SJSA1 (cell line): Measurements from ENCODE around the gene DAAM2. TPM values are rescaled to one million over a fixed set of nuclear protein-coding genes. Genes with fewer than 3 reads are reported as not detected.
A peak's percentile ranks its signal among the peaks of the same experiment; 100 is the strongest.

ENCODE experiments used
- DNase-seq, 2 experiments: peaks; one replicate each; pipeline ENCODE4 v3.0.0-alpha.2; 2015 to 2020; ENCODE audit warnings: low spot score in 2 of 2, low read depth in 1 of 2
- H3K27ac ChIP-seq: fragments of 250-450 bp; sonication (Bioruptor Pico); 2 replicates; pipeline ENCODE4 v1.5.1; 2020; ENCODE audit warnings: mild to moderate bottlenecking, moderate library complexity
- H3K27me3 ChIP-seq: fragments of 250-450 bp; sonication (Bioruptor Pico); replicated peaks from 2 replicates; pipeline ENCODE4 v1.5.1; 2020; ENCODE audit warnings: mild to moderate bottlenecking, moderate library complexity
- H3K36me3 ChIP-seq: fragments of 250-450 bp; sonication (Bioruptor Pico); 2 replicates; pipeline ENCODE4 v1.5.1; 2020; ENCODE audit warnings: mild to moderate bottlenecking
- H3K4me1 ChIP-seq: fragments of 250-450 bp; sonication (Bioruptor Pico); replicated peaks from 2 replicates; pipeline ENCODE4 v1.6.1; 2021; ENCODE audit warnings: mild to moderate bottlenecking
- H3K4me3 ChIP-seq: fragments of 250-450 bp; sonication (Bioruptor Pico); 2 replicates; pipeline ENCODE4 v1.5.1; 2020; ENCODE audit warnings: mild to moderate bottlenecking
- H3K9me3 ChIP-seq: fragments of 250-450 bp; sonication (Bioruptor Pico); replicated peaks from 2 replicates; pipeline ENCODE4 v1.5.1; 2020; ENCODE audit warnings: mild to moderate bottlenecking
- total RNA-seq: library from RNA; depleted of rRNA; stranded (reverse); fragments of >200 nt; shearing (Covaris generic); gene quantifications from 2 replicates; pipeline ENCODE4 v1.2.3, GENCODE V29; 2014; rRNA removed

Gene DAAM2
- total RNA-seq: 0.29 TPM in 1 of 2 replicates, not detected in the other

- 0 out of 2 replicates have a peak, but pooled peaks cover 6% of the 10 kb centered on the region for H3K4me1 ChIP-seq
- H3K27me3 ChIP-seq: peaks cover 12% of the 10 kb centered on the region
- no peaks in the 10 kb centered on the region for H3K9me3 ChIP-seq
- no peaks in the 10 kb centered on the region for H3K36me3 ChIP-seq
- peak in 1 of 2 experiments; percentile 4 for DNase-seq
- H3K4me3 ChIP-seq: peak within 1 kb of the TSS; percentile 14; the same call in 1 of the 2 replicates
- H3K27ac ChIP-seq: no peak within 1 kb of the TSS
These were observed at the start of gene DAAM2 for GRCh38 chr6:39791850-39792539. Gene DAAM2, plus strand, starts transcription at chr6:39792376. Its CDS starts 63,927 bp downstream, at chr6:39856303.

GRCh38 chr6:39746795-39747194 lies 45.4 kb upstream of the DAAM2 start:
- DNase-seq: no peak
- no peak overlapping the region for H3K4me3 ChIP-seq
- H3K27me3 ChIP-seq: no peaks in the 10 kb centered on the region
- H3K36me3 ChIP-seq: no peaks in the 10 kb centered on the region
- H3K4me1 ChIP-seq: no peaks in the 10 kb centered on the region
- no peaks in the 10 kb centered on the region for H3K9me3 ChIP-seq
- no peak overlapping the region for H3K27ac ChIP-seq

GRCh38 chr6:39752835-39753724 lies 39.1 kb upstream of the DAAM2 start:
- DNase-seq: no peak
- Histone ChIP-seq H3K9me3 (no peaks in the 10 kb centered on the region), H3K4me1 (no peaks in the 10 kb centered on the region), H3K4me3 (no peak overlapping the region), H3K27me3 (no peaks in the 10 kb centered on the region), H3K36me3 (no peaks in the 10 kb centered on the region), H3K27ac (no peak overlapping the region)

- Histone ChIP-seq H3K36me3 (no peaks in the 10 kb centered on the region), H3K4me3 (no peak overlapping the region), H3K27ac (no peak overlapping the region), H3K9me3 (no peaks in the 10 kb centered on the region), H3K27me3 (no peaks in the 10 kb centered on the region), H3K4me1 (no peaks in the 10 kb centered on the region)
- DNase-seq: no peak
These were observed 38.5 kb upstream of the DAAM2 start for GRCh38 chr6:39753725-39754045.

- no peak for DNase-seq
- Histone ChIP-seq H3K4me3 (no peak overlapping the region), H3K27ac (no peak overlapping the region), H3K36me3 (no peaks in the 10 kb centered on the region), H3K27me3 (no peaks in the 10 kb centered on the region), H3K9me3 (no peaks in the 10 kb centered on the region), H3K4me1 (no peaks in the 10 kb centered on the region)
These were observed 37.6 kb upstream of the DAAM2 start for GRCh38 chr6:39754514-39755115.

- DNase-seq: no peak
- Histone ChIP-seq H3K4me1 (no peaks in the 10 kb centered on the region), H3K4me3 (no peak overlapping the region), H3K27ac (no peak overlapping the region), H3K36me3 (no peaks in the 10 kb centered on the region), H3K9me3 (no peaks in the 10 kb centered on the region), H3K27me3 (no peaks in the 10 kb centered on the region)
These were observed 36.9 kb upstream of the DAAM2 start for GRCh38 chr6:39755231-39755630.

- Histone ChIP-seq H3K4me3 (no peak overlapping the region), H3K4me1 (no peaks in the 10 kb centered on the region), H3K36me3 (no peaks in the 10 kb centered on the region), H3K9me3 (no peaks in the 10 kb centered on the region), H3K27ac (no peak overlapping the region), H3K27me3 (no peaks in the 10 kb centered on the region)
- no peak for DNase-seq
These were observed 35.6 kb upstream of the DAAM2 start for GRCh38 chr6:39756582-39756981.

GRCh38 chr6:39758905-39759605 lies 33.1 kb upstream of the DAAM2 start:
- no peaks in the 10 kb centered on the region for H3K9me3 ChIP-seq
- no peaks in the 10 kb centered on the region for H3K27me3 ChIP-seq
- H3K27ac ChIP-seq: no peak overlapping the region
- H3K36me3 ChIP-seq: no peaks in the 10 kb centered on the region
- DNase-seq: no peak
- no peak overlapping the region for H3K4me3 ChIP-seq
- H3K4me1 ChIP-seq: no peaks in the 10 kb centered on the region

GRCh38 chr6:39760226-39760952 lies 31.8 kb upstream of the DAAM2 start:
- H3K27ac ChIP-seq: no peak overlapping the region
- DNase-seq: no peak
- H3K4me3 ChIP-seq: no peak overlapping the region
- no peaks in the 10 kb centered on the region for H3K9me3 ChIP-seq
- H3K36me3 ChIP-seq: no peaks in the 10 kb centered on the region
- no peaks in the 10 kb centered on the region for H3K4me1 ChIP-seq
- no peaks in the 10 kb centered on the region for H3K27me3 ChIP-seq

- no peaks in the 10 kb centered on the region for H3K27me3 ChIP-seq
- H3K9me3 ChIP-seq: no peaks in the 10 kb centered on the region
- no peak overlapping the region for H3K4me3 ChIP-seq
- H3K36me3 ChIP-seq: no peaks in the 10 kb centered on the region
- DNase-seq: no peak
- H3K4me1 ChIP-seq: no peaks in the 10 kb centered on the region
- no peak overlapping the region for H3K27ac ChIP-seq
These were observed 26.6 kb upstream of the DAAM2 start for GRCh38 chr6:39765508-39766065.

- Histone ChIP-seq H3K9me3 (no peaks in the 10 kb centered on the region), H3K4me3 (no peak overlapping the region), H3K4me1 (no peaks in the 10 kb centered on the region), H3K27me3 (no peaks in the 10 kb centered on the region), H3K36me3 (no peaks in the 10 kb centered on the region), H3K27ac (no peak overlapping the region)
- no peak for DNase-seq
These were observed 23.2 kb upstream of the DAAM2 start for GRCh38 chr6:39769012-39769411.

- Histone ChIP-seq H3K9me3 (no peaks in the 10 kb centered on the region), H3K4me3 (no peak overlapping the region), H3K27ac (no peak overlapping the region), H3K27me3 (no peaks in the 10 kb centered on the region), H3K4me1 (no peaks in the 10 kb centered on the region), H3K36me3 (no peaks in the 10 kb centered on the region)
- DNase-seq: no peak
These were observed 21.7 kb upstream of the DAAM2 start for GRCh38 chr6:39770446-39770845.
